Osteocyte (in vitro differentiated cells): Measurements from ENCODE around the gene SYTL2. TPM values are rescaled to one million over a fixed set of nuclear protein-coding genes. Genes with fewer than 3 reads are reported as not detected.

Experiments
- DNase-seq: peaks from one replicate; pipeline ENCODE4 v3.0.0; 2021; ENCODE audit warnings: mixed read lengths; ENCODE audit not compliant: unreplicated experiment; ENCODE audit errors: extremely low spot score
- H3K27ac Mint-ChIP-seq: one replicate; pipeline ENCODE4 v1.8.0; 2021; ENCODE audit warnings: mild to moderate bottlenecking, mixed read lengths; ENCODE audit not compliant: unreplicated experiment
- H3K27me3 Mint-ChIP-seq: one replicate; pipeline ENCODE4 v1.8.0; 2021; ENCODE audit warnings: mixed read lengths; ENCODE audit not compliant: unreplicated experiment
- H3K36me3 Mint-ChIP-seq: one replicate; pipeline ENCODE4 v1.8.0; 2021; ENCODE audit warnings: mixed read lengths; ENCODE audit not compliant: unreplicated experiment
- H3K4me1 Mint-ChIP-seq: one replicate; pipeline ENCODE4 v1.8.0; 2021; ENCODE audit warnings: mixed read lengths; ENCODE audit not compliant: unreplicated experiment
- H3K4me3 Mint-ChIP-seq: one replicate; pipeline ENCODE4 v1.8.0; 2021; ENCODE audit warnings: mild to moderate bottlenecking, moderate library complexity, mixed read lengths; ENCODE audit not compliant: unreplicated experiment
- H3K9me3 Mint-ChIP-seq: one replicate; pipeline ENCODE4 v1.8.0; 2021; ENCODE audit warnings: mixed read lengths; ENCODE audit not compliant: unreplicated experiment
- total RNA-seq: library from RNA; stranded (reverse); gene quantifications from 2 replicates; pipeline ENCODE4 v1.2.1, GENCODE V29; 2021
- TF ChIP-seq, protein P1 (sequence below): fragments of 200-600 bp; sonication (generic); IDR thresholded peaks from 2 replicates; pipeline ENCODE4 v1.5.0; 2021; ENCODE audit warnings: antibody characterized with exemption, mild to moderate bottlenecking, moderate library complexity

The SYTL2 gene
- total RNA-seq, 1 donor from 2014 or later, result 4.0 TPM

DNA sequence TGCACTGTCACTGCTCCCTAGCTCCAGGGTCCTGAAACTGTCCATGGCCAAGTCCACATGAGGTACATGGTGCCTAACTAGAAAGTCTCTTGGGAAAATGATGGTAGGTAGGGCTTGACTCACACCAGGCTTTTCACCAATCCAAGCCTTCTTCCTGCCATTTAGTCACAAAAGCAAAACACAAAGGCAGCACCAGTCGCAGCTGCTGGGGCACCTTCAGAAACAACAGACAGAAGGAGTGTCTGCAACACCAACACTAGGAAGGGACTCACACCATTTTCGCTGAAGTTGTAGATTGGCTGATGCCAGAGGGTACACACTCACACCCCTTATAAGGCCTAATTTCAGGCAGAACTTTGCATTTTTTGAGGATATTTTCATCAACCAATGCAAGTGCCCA lies 55.7 kb downstream of the SYTL2 start:
- no peaks in the 10 kb centered on the region for H3K27me3 Mint-ChIP-seq

GRCh38 chr11:85752890-85753581 lies 57.9 kb downstream of the SYTL2 start:
- Mint-ChIP-seq H3K27ac (no peak overlapping the region), H3K36me3 (no peaks in the 10 kb centered on the region), H3K9me3 (no peaks in the 10 kb centered on the region), H3K4me1 (peaks cover 10% of the 10 kb centered on the region), H3K27me3 (no peaks in the 10 kb centered on the region), H3K4me3 (no peak overlapping the region)
- no peak for DNase-seq
- TF ChIP-seq, protein P1, sequence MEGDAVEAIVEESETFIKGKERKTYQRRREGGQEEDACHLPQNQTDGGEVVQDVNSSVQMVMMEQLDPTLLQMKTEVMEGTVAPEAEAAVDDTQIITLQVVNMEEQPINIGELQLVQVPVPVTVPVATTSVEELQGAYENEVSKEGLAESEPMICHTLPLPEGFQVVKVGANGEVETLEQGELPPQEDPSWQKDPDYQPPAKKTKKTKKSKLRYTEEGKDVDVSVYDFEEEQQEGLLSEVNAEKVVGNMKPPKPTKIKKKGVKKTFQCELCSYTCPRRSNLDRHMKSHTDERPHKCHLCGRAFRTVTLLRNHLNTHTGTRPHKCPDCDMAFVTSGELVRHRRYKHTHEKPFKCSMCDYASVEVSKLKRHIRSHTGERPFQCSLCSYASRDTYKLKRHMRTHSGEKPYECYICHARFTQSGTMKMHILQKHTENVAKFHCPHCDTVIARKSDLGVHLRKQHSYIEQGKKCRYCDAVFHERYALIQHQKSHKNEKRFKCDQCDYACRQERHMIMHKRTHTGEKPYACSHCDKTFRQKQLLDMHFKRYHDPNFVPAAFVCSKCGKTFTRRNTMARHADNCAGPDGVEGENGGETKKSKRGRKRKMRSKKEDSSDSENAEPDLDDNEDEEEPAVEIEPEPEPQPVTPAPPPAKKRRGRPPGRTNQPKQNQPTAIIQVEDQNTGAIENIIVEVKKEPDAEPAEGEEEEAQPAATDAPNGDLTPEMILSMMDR, result no peak

More for the DNA sequence above, 55.7 kb downstream of the SYTL2 start:
- Mint-ChIP-seq H3K4me1 (peaks cover 14% of the 10 kb centered on the region), H3K9me3 (no peaks in the 10 kb centered on the region), H3K27ac (no peak overlapping the region), H3K36me3 (no peaks in the 10 kb centered on the region), H3K4me3 (no peak overlapping the region)
- no peak for DNase-seq
- TF ChIP-seq, protein P1, result no peak

- no peak for DNase-seq
- TF ChIP-seq, protein P1, result no peak
- no peaks in the 10 kb centered on the region for H3K36me3 Mint-ChIP-seq
- H3K4me1 Mint-ChIP-seq, result peaks cover 10% of the 10 kb centered on the region
- H3K27me3 Mint-ChIP-seq, result no peaks in the 10 kb centered on the region
- H3K4me3 Mint-ChIP-seq, result no peak overlapping the region
- no peaks in the 10 kb centered on the region for H3K9me3 Mint-ChIP-seq
- H3K27ac Mint-ChIP-seq, result no peak overlapping the region
These were observed 58.6 kb downstream of the SYTL2 start for GRCh38 chr11:85752201-85752889.

- Mint-ChIP-seq H3K4me3 (no peak overlapping the region), H3K9me3 (no peaks in the 10 kb centered on the region), H3K36me3 (no peaks in the 10 kb centered on the region), H3K27ac (no peak overlapping the region), H3K27me3 (no peaks in the 10 kb centered on the region), H3K4me1 (peaks cover 10% of the 10 kb centered on the region)
- TF ChIP-seq, protein P1, result no peak
- no peak for DNase-seq
These were observed 59.2 kb downstream of the SYTL2 start for GRCh38 chr11:85751724-85752123.

- Mint-ChIP-seq H3K9me3 (no peaks in the 10 kb centered on the region), H3K27me3 (no peaks in the 10 kb centered on the region), H3K4me1 (peaks cover 10% of the 10 kb centered on the region), H3K27ac (no peak overlapping the region), H3K4me3 (no peak overlapping the region), H3K36me3 (no peaks in the 10 kb centered on the region)
- TF ChIP-seq, protein P1, result no peak
- no peak for DNase-seq
These were observed 60.3 kb downstream of the SYTL2 start for GRCh38 chr11:85750646-85751045.
